ENCODE measurements around the gene ICAM4. TPM values are rescaled to one million over a fixed set of nuclear protein-coding genes. Genes with fewer than 3 reads are reported as not detected.

ICAM4 gene
- total and polyA plus RNA-seq, 2 of the 13 experiments (the other 11 are each of a cell fraction or from before 2014, with no cell fraction given) = 2.9 to 4.0 TPM

DNA sequence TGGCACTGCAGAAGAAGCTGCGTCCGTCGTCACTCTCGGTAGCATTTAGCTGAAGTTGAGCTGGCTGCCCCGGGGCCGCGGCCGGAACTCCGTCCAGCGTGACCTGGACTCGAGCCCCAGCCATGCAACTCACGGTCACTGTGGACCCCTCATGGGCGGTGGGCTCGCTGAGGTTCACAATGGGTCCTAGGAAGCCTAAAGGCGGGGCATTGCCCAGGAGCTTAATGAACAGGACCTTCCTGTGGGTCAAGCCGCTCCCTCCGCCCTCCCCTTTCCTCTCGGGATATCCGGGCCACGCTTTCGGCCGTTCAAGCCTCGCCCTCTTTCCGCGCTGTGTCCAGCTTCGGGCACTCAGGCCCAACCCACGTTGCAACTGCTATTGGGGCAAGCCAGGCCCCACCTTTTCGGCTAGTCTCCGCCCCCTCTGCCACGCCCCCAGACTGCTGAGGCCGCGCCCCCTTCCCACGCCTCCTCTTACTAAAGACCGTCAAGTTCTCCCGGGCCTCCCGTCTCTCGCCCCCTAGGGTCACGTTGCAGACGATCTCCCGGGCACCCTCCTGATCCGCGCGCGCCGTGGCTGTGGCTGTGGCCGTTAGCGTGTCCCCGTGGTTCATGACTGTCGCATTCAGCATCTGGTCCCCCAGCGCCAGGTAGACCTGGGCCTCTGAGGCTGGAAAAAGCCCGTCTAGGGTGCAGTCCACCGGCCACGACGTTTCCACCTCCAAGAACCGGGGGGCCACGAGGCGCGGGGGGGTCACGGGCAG lies 48.0 kb downstream of the ICAM4 start (continued):
- TF ChIP-seq ZXDC (CRISPR knock-in tag; IDR thresholded peaks at IDR 0.05) (no peak), SALL2 (CRISPR knock-in tag; IDR thresholded peaks at IDR 0.05) (peak; percentile 30; the same call in 1 of the 2 replicates), TMF1 (CRISPR knock-in tag; IDR thresholded peaks at IDR 0.05; ENCODE audit: low read depth) (no peak), RFXAP (CRISPR knock-in tag; IDR thresholded peaks at IDR 0.05; ENCODE audit: borderline replicate concordance) (no peak; the same call in 1 of the 2 replicates), PHF5A (CRISPR knock-in tag; IDR thresholded peaks at IDR 0.05; ENCODE audit: low read depth, unreplicated experiment) (no peak), ZFYVE20 (CRISPR knock-in tag; IDR thresholded peaks at IDR 0.05; ENCODE audit: borderline replicate concordance, low read depth) (no peak), MEF2D (CRISPR knock-in tag; IDR thresholded peaks at IDR 0.05) (peak; percentile 47; the same call in 1 of the 2 replicates), MIXL1 (CRISPR knock-in tag; IDR thresholded peaks at IDR 0.05) (no peak), ZNF121 (CRISPR knock-in tag; IDR thresholded peaks at IDR 0.05) (no peak), ZFP91 (CRISPR knock-in tag; IDR thresholded peaks at IDR 0.05; ENCODE audit: borderline replicate concordance) (peak; percentile 70; the same call in 1 of the 2 replicates), ZNF563 (CRISPR knock-in tag; IDR thresholded peaks at IDR 0.05) (no peak), ZNF704 (CRISPR knock-in tag; IDR thresholded peaks at IDR 0.05; ENCODE audit: borderline replicate concordance) (no peak), ZNF766 (CRISPR knock-in tag; IDR thresholded peaks at IDR 0.05; ENCODE audit: borderline replicate concordance) (0 out of 2 replicates have a peak, but pooled peaks have one; percentile 35), ZC3H4 (CRISPR knock-in tag; IDR thresholded peaks at IDR 0.05; ENCODE audit: borderline replicate concordance) (no peak)
- TF ChIP-seq, protein P1, sequence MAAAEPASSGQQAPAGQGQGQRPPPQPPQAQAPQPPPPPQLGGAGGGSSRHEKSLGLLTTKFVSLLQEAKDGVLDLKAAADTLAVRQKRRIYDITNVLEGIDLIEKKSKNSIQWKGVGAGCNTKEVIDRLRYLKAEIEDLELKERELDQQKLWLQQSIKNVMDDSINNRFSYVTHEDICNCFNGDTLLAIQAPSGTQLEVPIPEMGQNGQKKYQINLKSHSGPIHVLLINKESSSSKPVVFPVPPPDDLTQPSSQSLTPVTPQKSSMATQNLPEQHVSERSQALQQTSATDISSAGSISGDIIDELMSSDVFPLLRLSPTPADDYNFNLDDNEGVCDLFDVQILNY (CRISPR knock-in tag; conservative IDR thresholded peaks at IDR 0.05) = no peak
- TF ChIP-seq, protein P2, sequence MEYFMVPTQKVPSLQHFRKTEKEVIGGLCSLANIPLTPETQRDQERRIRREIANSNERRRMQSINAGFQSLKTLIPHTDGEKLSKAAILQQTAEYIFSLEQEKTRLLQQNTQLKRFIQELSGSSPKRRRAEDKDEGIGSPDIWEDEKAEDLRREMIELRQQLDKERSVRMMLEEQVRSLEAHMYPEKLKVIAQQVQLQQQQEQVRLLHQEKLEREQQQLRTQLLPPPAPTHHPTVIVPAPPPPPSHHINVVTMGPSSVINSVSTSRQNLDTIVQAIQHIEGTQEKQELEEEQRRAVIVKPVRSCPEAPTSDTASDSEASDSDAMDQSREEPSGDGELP (IDR thresholded peaks at IDR 0.05; ENCODE audit: borderline replicate concordance, low read depth) = peak; percentile 6; the same call in 1 of the 2 replicates
- TF ChIP-seq, protein P3, sequence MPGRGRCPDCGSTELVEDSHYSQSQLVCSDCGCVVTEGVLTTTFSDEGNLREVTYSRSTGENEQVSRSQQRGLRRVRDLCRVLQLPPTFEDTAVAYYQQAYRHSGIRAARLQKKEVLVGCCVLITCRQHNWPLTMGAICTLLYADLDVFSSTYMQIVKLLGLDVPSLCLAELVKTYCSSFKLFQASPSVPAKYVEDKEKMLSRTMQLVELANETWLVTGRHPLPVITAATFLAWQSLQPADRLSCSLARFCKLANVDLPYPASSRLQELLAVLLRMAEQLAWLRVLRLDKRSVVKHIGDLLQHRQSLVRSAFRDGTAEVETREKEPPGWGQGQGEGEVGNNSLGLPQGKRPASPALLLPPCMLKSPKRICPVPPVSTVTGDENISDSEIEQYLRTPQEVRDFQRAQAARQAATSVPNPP (CRISPR knock-in tag; IDR thresholded peaks at IDR 0.05) = no peak
